Hematopoietic multipotent progenitor cell treated with erythropoietin and hydrocortisone succinate and interleukin-3 and kit ligand, for 6 days (in vitro differentiated cells): ENCODE measurements around the gene CEP76.

Experiments
- DNase-seq: peaks from one replicate; pipeline ENCODE4 v3.0.0-alpha.2; 2015

CEP76 gene

GRCh38 chr18:12702221-12703095, at the start of gene CEP76, which contains the start of gene PSMG2:
TSS of gene CEP76 (minus strand) at chr18:12702723. CDS start at chr18:12702548, 175 bp downstream.
TSS of gene PSMG2 (plus strand) at chr18:12703042. CDS start at chr18:12703108, 66 bp downstream.
- peak; percentile 92 for DNase-seq

GRCh38 chr18:12751891-12752290, 49.4 kb upstream of the CEP76 start:
- DNase-seq: no peak

GRCh38 chr18:12751503-12751884, 49.0 kb upstream of the CEP76 start:
- no peak for DNase-seq

- no peak for DNase-seq
Measured at GRCh38 chr18:12750715-12751502, 48.4 kb upstream of the CEP76 start.

GRCh38 chr18:12750076-12750714, 47.7 kb upstream of the CEP76 start:
- no peak for DNase-seq

- no peak for DNase-seq
Measured at GRCh38 chr18:12749121-12749520, 46.6 kb upstream of the CEP76 start.

- no peak for DNase-seq
Measured at GRCh38 chr18:12748671-12749070, 46.1 kb upstream of the CEP76 start.

GRCh38 chr18:12747530-12748315, 45.2 kb upstream of the CEP76 start:
- DNase-seq: no peak

GRCh38 chr18:12745095-12745795, 42.7 kb upstream of the CEP76 start:
- DNase-seq: no peak

- DNase-seq: peak; percentile 69
Measured at GRCh38 chr18:12744103-12744502, 41.6 kb upstream of the CEP76 start.

GRCh38 chr18:12742453-12742852, 39.9 kb upstream of the CEP76 start:
- DNase-seq: no peak

- peak; percentile 41 for DNase-seq
Measured at GRCh38 chr18:12741351-12741750, 38.8 kb upstream of the CEP76 start.

GRCh38 chr18:12737243-12737902, 34.9 kb upstream of the CEP76 start:
- DNase-seq: no peak

- DNase-seq: peak; percentile 85
Measured at GRCh38 chr18:12726774-12727550, 24.4 kb upstream of the CEP76 start.

- no peak for DNase-seq
Measured at GRCh38 chr18:12726331-12726730, 23.8 kb upstream of the CEP76 start.

- no peak for DNase-seq
Measured at GRCh38 chr18:12722731-12723130, 20.2 kb upstream of the CEP76 start.

GRCh38 chr18:12721495-12722275, 19.2 kb upstream of the CEP76 start:
- DNase-seq: no peak

- no peak for DNase-seq
Measured at GRCh38 chr18:12711446-12711845, 8.9 kb upstream of the CEP76 start.

- peak; percentile 61 for DNase-seq
Measured at GRCh38 chr18:12703664-12704063, 1.1 kb upstream of the CEP76 start.
